A549 (cell line): Measurements from ENCODE around the gene NHSL1. TPM values are rescaled to one million over a fixed set of nuclear protein-coding genes. Genes with fewer than 3 reads are reported as not detected.

Experiments used
- ATAC-seq, 2 experiments: fragments of 200-7000 bp in 1 of 2; fragments of >200 bp in 1 of 2; cut with Nextera tagmentation in 1 of 2; cut with Tn5 transposase in 1 of 2; 3 replicates each; pipeline versions ENCODE4 v1.8.0 to v1.9.1; 2018 to 2020; ENCODE audit warnings: mild to moderate bottlenecking in 1 of 2, moderate library complexity in 1 of 2
- CTCF ChIA-PET: fragments of 300-600 bp; sonication (Branson Sonifier 250); formaldehyde crosslinking; extraction: SDS; loops from one replicate; lab custom pipeline; 2021; ENCODE audit warnings: antibody characterized with exemption, inconsistent platforms; lab: Yijun Ruan, JAX
- POLR2A ChIA-PET: fragments of 350-600 bp; formaldehyde crosslinking; extraction: SDS; loops from one replicate; lab custom pipeline; 2021; ENCODE audit warnings: antibody characterized with exemption, inconsistent platforms; lab: Yijun Ruan, JAX
- DNase-seq, 2 experiments: peaks; one replicate each; pipeline versions ENCODE4 v3.0.0 to v3.0.0-alpha.2; 2011 to 2016; ENCODE audit warnings: low read depth in 1 of 2, low spot score in 1 of 2
- FAIRE-seq: peaks from 2 replicates; lab custom pipeline; 2011; peaks lifted over from hg19 to GRCh38; lab: Jason Lieb, UNC
- H3K27ac ChIP-seq, 2 experiments: fragments of >200 bp; sonication (Bioruptor Twin); formaldehyde crosslinking; 3 replicates each; pipeline ENCODE4 v1.5.1; 2016 to 2017
- H3K4me1 ChIP-seq: fragments of >200 bp; sonication (Bioruptor Twin); formaldehyde crosslinking; 3 replicates; pipeline ENCODE4 v1.6.1; 2016
- H3K4me2 ChIP-seq: fragments of >200 bp; sonication (Bioruptor Twin); formaldehyde crosslinking; 3 replicates; pipeline ENCODE4 v1.6.1; 2016
- H3K4me3 ChIP-seq: fragments of >200 bp; sonication (Bioruptor Twin); formaldehyde crosslinking; 3 replicates; pipeline ENCODE4 v1.5.1; 2016
- H3K9me3 ChIP-seq: fragments of >200 bp; sonication (Bioruptor Twin); formaldehyde crosslinking; 3 replicates; pipeline ENCODE4 v1.6.1; 2016
- BHLHE40 ChIP-seq: IDR thresholded peaks from 2 replicates; pipeline ENCODE4 v1.6.1; 2012; ENCODE audit warnings: low read depth, low read length, inconsistent platforms
- CEBPB ChIP-seq, 2 experiments: fragments of >200 bp in 1 of 2; sonication (Bioruptor Twin) in 1 of 2; formaldehyde crosslinking in 1 of 2; IDR thresholded peaks; 2 replicates each; pipeline ENCODE4 v1.6.1; 2012 to 2016
- CHD4 ChIP-seq: fragments of 200-600 bp; sonication (generic); IDR thresholded peaks from 2 replicates; pipeline ENCODE4 v1.6.1; 2016; ENCODE audit warnings: antibody characterized with exemption, mild to moderate bottlenecking, borderline replicate concordance
- EP300 ChIP-seq, 2 experiments: fragments of >200 bp; sonication (Bioruptor Twin); formaldehyde crosslinking; IDR thresholded peaks; 2 replicates in 1 of 2; 3 replicates in 1 of 2; pipeline ENCODE4 v1.6.1; 2016 to 2017
- FOSL2 ChIP-seq, 2 experiments: fragments of 450-650 bp in 1 of 2; fragments of >200 bp in 1 of 2; sonication (Bioruptor Twin) in 1 of 2; formaldehyde crosslinking; IDR thresholded peaks; 2 replicates each; pipeline versions ENCODE4 v1.5.0 to v1.6.1; 2016 to 2020; ENCODE audit warnings: mild to moderate bottlenecking in 1 of 2, moderate library complexity in 1 of 2
- HDAC2 ChIP-seq: fragments of 200-600 bp; sonication (generic); IDR thresholded peaks from 2 replicates; pipeline ENCODE4 v1.6.1; 2016
- HOXB13 ChIP-seq: fragments of 250-450 bp; sonication (Bioruptor Pico); IDR thresholded peaks from 2 replicates; pipeline ENCODE4 v1.5.0; 2020; ENCODE audit warnings: low read depth, mild to moderate bottlenecking, moderate library complexity
- JUN ChIP-seq, 2 experiments: fragments of >200 bp; sonication (Bioruptor Twin); formaldehyde crosslinking; IDR thresholded peaks; 2 replicates in 1 of 2; 3 replicates in 1 of 2; pipeline ENCODE4 v1.6.1; 2016 to 2017
- MAFK ChIP-seq: fragments of 450-650 bp; IDR thresholded peaks from 2 replicates; pipeline ENCODE4 v1.6.1; 2014; ENCODE audit not compliant: partially characterized antibody
- NFE2L2 ChIP-seq: fragments of 150-350 bp; conservative IDR thresholded peaks from 2 replicates; pipeline ENCODE4 v1.6.1; 2014; ENCODE audit warnings: low read length
- PHF8 ChIP-seq: fragments of 200-600 bp; sonication (generic); IDR thresholded peaks from 2 replicates; pipeline ENCODE4 v1.6.1; 2016; ENCODE audit warnings: low read depth, mild to moderate bottlenecking, antibody characterized with exemption, moderate library complexity, borderline replicate concordance
- POLR2A ChIP-seq: IDR thresholded peaks from 2 replicates; pipeline ENCODE4 v1.6.1; 2012; ENCODE audit warnings: mild to moderate bottlenecking, low read length
- POLR2AphosphoS2 ChIP-seq: conservative IDR thresholded peaks from 2 replicates; pipeline ENCODE4 v1.6.1; 2012; ENCODE audit warnings: low read length, improper control_type of control experiment, inconsistent platforms
- RCOR1 ChIP-seq: fragments of 150-350 bp; IDR thresholded peaks from 2 replicates; pipeline ENCODE4 v1.6.1; 2014; ENCODE audit warnings: antibody characterized with exemption, low read length, low read depth
- RNF2 ChIP-seq: fragments of 200-600 bp; sonication (generic); IDR thresholded peaks from 2 replicates; pipeline ENCODE4 v1.6.1; 2016; ENCODE audit warnings: low read depth, mild to moderate bottlenecking, antibody characterized with exemption, moderate library complexity, borderline replicate concordance
- SMC3 ChIP-seq: fragments of >200 bp; sonication (Bioruptor Twin); formaldehyde crosslinking; IDR thresholded peaks from 3 replicates; pipeline ENCODE4 v1.6.1; 2018; ENCODE audit warnings: inconsistent platforms
- SREBF2 ChIP-seq: fragments of 450-650 bp; IDR thresholded peaks from 2 replicates; pipeline ENCODE4 v1.6.1; 2014; ENCODE audit warnings: mild to moderate bottlenecking, moderate library complexity
- TP53 ChIP-seq: fragments of 250-450 bp; sonication (Bioruptor Pico); IDR thresholded peaks from 2 replicates; pipeline ENCODE4 v1.5.0; 2021; ENCODE audit warnings: mild to moderate bottlenecking, moderate library complexity
- ZFP36 ChIP-seq: fragments of 450-650 bp; IDR thresholded peaks from 2 replicates; pipeline ENCODE4 v1.6.1; 2014; ENCODE audit warnings: borderline replicate concordance; ENCODE audit not compliant: partially characterized antibody
- ZNF302 ChIP-seq: fragments of 250-450 bp; sonication (Bioruptor Pico); IDR thresholded peaks from 2 replicates; pipeline ENCODE4 v1.9.0; 2021; ENCODE audit warnings: inconsistent platforms, mild to moderate bottlenecking, moderate library complexity
- ZSCAN20 ChIP-seq: fragments of 250-450 bp; sonication (Bioruptor Pico); IDR thresholded peaks from 2 replicates; pipeline ENCODE4 v1.8.0; 2022; ENCODE audit warnings: mild to moderate bottlenecking, moderate library complexity
- WGBS: methylation state at CpG from one replicate; pipeline ENCODE4 v1.1.6; 2017; ENCODE audit errors: missing lambda C conversion rate; 5-methylcytosine and 5-hydroxymethylcytosine counted together
- polyA plus RNA-seq, 4 experiments: library from polyadenylated mRNA; depleted of rRNA in 3 of 4; stranded (reverse); fragments of >200 nt; fragmentation: RNase III in 1 of 4; extraction: RNeasy Plus Mini Kit Qiagen cat#74134 plus additional on column Dnase treatment in 1 of 4; gene quantifications; 2 replicates in 3 of 4; 3 replicates in 1 of 4; pipeline ENCODE4 v1.2.3, GENCODE V29; 2011 to 2017
- TF ChIP-seq, protein P1 (sequence below): fragments of 150-350 bp; IDR thresholded peaks from 2 replicates; pipeline ENCODE4 v1.6.1; 2014; ENCODE audit warnings: low read depth, mild to moderate bottlenecking, low read length
- TF ChIP-seq, protein P2 (sequence below): fragments of 450-650 bp; IDR thresholded peaks from 2 replicates; pipeline ENCODE4 v1.6.1; 2014; ENCODE audit warnings: antibody characterized with exemption
- TF ChIP-seq, protein P3 (sequence below): fragments of 250-450 bp; sonication (Bioruptor Pico); IDR thresholded peaks from 2 replicates; pipeline ENCODE4 v1.5.0; 2021; ENCODE audit warnings: mild to moderate bottlenecking, moderate library complexity, borderline replicate concordance
- TF ChIP-seq, protein P4 (sequence below): IDR thresholded peaks from 2 replicates; pipeline ENCODE4 v1.6.1; 2012
- TF ChIP-seq, protein P5 (sequence below): fragments of 200-600 bp; sonication (generic); IDR thresholded peaks from 2 replicates; pipeline ENCODE4 v1.6.1; 2016; ENCODE audit warnings: antibody characterized with exemption, mild to moderate bottlenecking, moderate library complexity

NHSL1 gene
- polyA plus RNA-seq, 2 of the 4 experiments (the other 2 are of a cell fraction), result 1.6 to 2.8 TPM

DNA sequence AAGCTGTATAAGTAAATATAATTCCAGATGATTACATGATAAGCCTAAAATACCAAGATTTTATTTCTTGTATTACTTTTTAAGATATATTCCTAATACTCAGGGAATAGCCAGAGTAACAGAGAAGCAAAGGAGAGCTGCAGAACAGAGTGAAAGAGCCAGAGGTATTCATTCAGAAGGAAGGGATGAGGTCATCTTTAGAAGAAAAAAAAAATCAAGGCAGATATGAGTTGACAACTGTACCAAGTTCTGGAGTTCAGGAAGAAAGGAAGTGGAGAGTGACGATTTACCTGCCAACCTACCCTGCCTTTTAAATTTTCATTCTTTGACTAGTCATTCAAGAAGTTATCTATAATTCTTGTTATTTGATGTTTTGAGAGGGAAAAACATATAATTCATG lies 28.8 kb upstream of the NHSL1 start (continued):
- no peak for TF ChIP-seq ZSCAN20 (CRISPR knock-in tag)

DNA sequence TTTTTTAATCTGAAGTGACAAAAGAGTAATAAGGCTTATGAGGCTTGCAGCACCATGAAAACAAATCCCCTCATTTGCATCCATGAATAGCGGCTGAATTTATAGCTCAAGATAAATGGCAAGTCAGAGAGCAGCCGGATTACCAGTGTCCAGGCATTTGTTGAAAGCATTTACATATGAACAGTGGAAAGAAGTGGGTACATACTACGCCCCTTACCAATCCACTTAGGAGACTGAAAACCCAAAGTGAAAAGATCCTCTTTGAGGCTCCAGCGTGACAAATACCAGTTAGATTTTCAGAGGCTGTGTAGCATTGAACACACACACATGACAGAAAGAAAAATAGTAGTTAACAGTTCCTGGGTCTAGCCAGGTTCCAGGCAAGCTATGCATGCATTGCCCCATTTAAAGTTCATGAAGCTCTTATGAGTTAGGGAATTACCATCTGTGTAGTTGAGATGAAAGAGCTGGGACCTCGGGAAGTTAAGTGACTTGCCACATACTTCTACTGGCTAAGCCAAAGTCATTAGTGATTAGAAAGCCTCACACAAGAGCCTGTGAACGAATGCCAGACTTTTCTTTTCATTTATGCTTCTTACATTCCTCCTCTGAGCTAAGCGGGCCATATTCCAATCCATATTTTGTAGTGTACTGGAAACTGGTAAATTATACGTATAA lies 28.3 kb upstream of the NHSL1 start:
- FAIRE-seq (no peak), ATAC-seq (no peak), DNase-seq (no peak)
- 84% methylated on average over 8 of the region's 8 CpGs for WGBS
- TF ChIP-seq MAFK (no peak), PHF8 (no peak), HOXB13 (CRISPR knock-in tag) (no peak), SREBF2 (no peak), ZFP36 (no peak), CEBPB (IDR thresholded peaks at IDR 0.05) (no peak), FOSL2 (IDR thresholded peaks at IDR 0.05) (no peak), FOSL2 (CRISPR knock-in tag; IDR thresholded peaks at IDR 0.05) (no peak), JUN (IDR thresholded peaks at IDR 0.05) (no peak), BHLHE40 (no peak), RCOR1 (no peak), EP300 (IDR thresholded peaks at IDR 0.05) (no peak), RNF2 (no peak)
- TF ChIP-seq, protein P1, sequence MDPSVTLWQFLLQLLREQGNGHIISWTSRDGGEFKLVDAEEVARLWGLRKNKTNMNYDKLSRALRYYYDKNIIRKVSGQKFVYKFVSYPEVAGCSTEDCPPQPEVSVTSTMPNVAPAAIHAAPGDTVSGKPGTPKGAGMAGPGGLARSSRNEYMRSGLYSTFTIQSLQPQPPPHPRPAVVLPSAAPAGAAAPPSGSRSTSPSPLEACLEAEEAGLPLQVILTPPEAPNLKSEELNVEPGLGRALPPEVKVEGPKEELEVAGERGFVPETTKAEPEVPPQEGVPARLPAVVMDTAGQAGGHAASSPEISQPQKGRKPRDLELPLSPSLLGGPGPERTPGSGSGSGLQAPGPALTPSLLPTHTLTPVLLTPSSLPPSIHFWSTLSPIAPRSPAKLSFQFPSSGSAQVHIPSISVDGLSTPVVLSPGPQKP, result no peak
- TF ChIP-seq, protein P2, sequence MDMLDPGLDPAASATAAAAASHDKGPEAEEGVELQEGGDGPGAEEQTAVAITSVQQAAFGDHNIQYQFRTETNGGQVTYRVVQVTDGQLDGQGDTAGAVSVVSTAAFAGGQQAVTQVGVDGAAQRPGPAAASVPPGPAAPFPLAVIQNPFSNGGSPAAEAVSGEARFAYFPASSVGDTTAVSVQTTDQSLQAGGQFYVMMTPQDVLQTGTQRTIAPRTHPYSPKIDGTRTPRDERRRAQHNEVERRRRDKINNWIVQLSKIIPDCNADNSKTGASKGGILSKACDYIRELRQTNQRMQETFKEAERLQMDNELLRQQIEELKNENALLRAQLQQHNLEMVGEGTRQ, result no peak
- H3K9me3 ChIP-seq, result no peaks in the 10 kb centered on the region
- ChIA-PET CTCF (interaction anchor here (1.4 to 2.9 kb wide), 2 partner anchors 18 to 62 kb away, joined by 3 to 8 read pairs; no protein-coding TSS in a partner anchor), POLR2A (no interaction called here)
- no peak overlapping the region for H3K27ac ChIP-seq
- no peak overlapping the region for H3K4me2 ChIP-seq
- H3K4me1 ChIP-seq, result no peaks in the 10 kb centered on the region
- no peak overlapping the region for H3K4me3 ChIP-seq

DNA sequence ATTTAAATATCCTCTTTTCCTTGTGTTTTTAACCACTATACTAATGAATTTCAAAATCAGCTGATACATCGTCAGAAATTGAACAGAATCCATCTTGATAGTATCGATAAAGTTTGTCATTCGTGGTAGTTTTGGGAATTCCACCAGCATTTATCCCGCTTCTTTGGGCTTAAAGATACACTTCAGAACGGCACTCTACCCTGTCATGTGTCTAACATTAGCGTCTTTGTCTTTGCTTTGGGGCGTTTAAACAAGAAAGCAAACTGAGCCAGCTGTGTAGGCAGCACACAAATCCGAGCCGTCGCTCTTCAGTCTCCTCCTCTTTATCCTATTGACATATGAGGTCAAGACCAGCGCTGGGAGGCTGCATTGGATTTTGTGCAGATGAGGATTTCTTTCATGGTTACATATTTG lies 27.5 kb upstream of the NHSL1 start:
- Histone ChIP-seq H3K27ac (no peak overlapping the region), H3K4me1 (no peaks in the 10 kb centered on the region), H3K4me2 (no peak overlapping the region), H3K9me3 (no peaks in the 10 kb centered on the region), H3K4me3 (no peak overlapping the region)
- no peak for DNase-seq
- ChIA-PET CTCF (interaction anchor here (1.4 to 2.9 kb wide), 2 partner anchors 17 to 62 kb away, joined by 3 to 8 read pairs; no protein-coding TSS in a partner anchor), POLR2A (no interaction called here)
- no peak for ATAC-seq
- 74% methylated on average over 11 of the region's 11 CpGs for WGBS
- no peak for FAIRE-seq
- TF ChIP-seq TP53 (CRISPR knock-in tag) (no peak), RCOR1 (no peak), HOXB13 (CRISPR knock-in tag) (no peak), ZNF302 (CRISPR knock-in tag) (no peak), POLR2A (no peak), SMC3 (no peak), CHD4 (no peak), POLR2AphosphoS2 (no peak), FOSL2 (IDR thresholded peaks at IDR 0.05) (no peak), FOSL2 (CRISPR knock-in tag; IDR thresholded peaks at IDR 0.05) (no peak), NFE2L2 (no peak), SREBF2 (no peak), HDAC2 (no peak)
- TF ChIP-seq, protein P3, sequence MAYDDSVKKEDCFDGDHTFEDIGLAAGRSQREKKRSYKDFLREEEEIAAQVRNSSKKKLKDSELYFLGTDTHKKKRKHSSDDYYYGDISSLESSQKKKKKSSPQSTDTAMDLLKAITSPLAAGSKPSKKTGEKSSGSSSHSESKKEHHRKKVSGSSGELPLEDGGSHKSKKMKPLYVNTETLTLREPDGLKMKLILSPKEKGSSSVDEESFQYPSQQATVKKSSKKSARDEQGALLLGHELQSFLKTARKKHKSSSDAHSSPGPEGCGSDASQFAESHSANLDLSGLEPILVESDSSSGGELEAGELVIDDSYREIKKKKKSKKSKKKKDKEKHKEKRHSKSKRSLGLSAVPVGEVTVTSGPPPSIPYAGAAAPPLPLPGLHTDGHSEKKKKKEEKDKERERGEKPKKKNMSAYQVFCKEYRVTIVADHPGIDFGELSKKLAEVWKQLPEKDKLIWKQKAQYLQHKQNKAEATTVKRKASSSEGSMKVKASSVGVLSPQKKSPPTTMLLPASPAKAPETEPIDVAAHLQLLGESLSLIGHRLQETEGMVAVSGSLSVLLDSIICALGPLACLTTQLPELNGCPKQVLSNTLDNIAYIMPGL (CRISPR knock-in tag), result no peak
- TF ChIP-seq, protein P4, sequence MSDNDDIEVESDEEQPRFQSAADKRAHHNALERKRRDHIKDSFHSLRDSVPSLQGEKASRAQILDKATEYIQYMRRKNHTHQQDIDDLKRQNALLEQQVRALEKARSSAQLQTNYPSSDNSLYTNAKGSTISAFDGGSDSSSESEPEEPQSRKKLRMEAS, result no peak
- TF ChIP-seq, protein P1, result no peak
- TF ChIP-seq, protein P5, sequence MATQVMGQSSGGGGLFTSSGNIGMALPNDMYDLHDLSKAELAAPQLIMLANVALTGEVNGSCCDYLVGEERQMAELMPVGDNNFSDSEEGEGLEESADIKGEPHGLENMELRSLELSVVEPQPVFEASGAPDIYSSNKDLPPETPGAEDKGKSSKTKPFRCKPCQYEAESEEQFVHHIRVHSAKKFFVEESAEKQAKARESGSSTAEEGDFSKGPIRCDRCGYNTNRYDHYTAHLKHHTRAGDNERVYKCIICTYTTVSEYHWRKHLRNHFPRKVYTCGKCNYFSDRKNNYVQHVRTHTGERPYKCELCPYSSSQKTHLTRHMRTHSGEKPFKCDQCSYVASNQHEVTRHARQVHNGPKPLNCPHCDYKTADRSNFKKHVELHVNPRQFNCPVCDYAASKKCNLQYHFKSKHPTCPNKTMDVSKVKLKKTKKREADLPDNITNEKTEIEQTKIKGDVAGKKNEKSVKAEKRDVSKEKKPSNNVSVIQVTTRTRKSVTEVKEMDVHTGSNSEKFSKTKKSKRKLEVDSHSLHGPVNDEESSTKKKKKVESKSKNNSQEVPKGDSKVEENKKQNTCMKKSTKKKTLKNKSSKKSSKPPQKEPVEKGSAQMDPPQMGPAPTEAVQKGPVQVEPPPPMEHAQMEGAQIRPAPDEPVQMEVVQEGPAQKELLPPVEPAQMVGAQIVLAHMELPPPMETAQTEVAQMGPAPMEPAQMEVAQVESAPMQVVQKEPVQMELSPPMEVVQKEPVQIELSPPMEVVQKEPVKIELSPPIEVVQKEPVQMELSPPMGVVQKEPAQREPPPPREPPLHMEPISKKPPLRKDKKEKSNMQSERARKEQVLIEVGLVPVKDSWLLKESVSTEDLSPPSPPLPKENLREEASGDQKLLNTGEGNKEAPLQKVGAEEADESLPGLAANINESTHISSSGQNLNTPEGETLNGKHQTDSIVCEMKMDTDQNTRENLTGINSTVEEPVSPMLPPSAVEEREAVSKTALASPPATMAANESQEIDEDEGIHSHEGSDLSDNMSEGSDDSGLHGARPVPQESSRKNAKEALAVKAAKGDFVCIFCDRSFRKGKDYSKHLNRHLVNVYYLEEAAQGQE, result no peak
